Measurements from ENCODE around the gene NAIF1. TPM values are rescaled to one million over a fixed set of nuclear protein-coding genes. Genes with fewer than 3 reads are reported as not detected.
A peak's percentile ranks its signal among the peaks of the same experiment; 100 is the strongest.

Gene NAIF1
- total and polyA plus RNA-seq, 4 experiments from 2014 or later, result 11.3 to 15.2 (median 13.6) TPM

- Mint-ChIP-seq H3K4me3 (no peak overlapping the region), H3K36me3 (no peaks in the 10 kb centered on the region), H3K27ac (peak overlapping the region in 1 of 7 donors; percentile 35), H3K27me3 (no peaks in the 10 kb centered on the region), H3K4me1 (peaks cover 0 to 2% (median 0%) of the 10 kb centered on the region in 4 donors), H3K9me3 (no peaks in the 10 kb centered on the region)
- H3K27me3 ChIP-seq (ENCODE audit: insufficient read depth, low read length), result no peaks in the 10 kb centered on the region
- no peak for DNase-seq
- ChIA-PET CTCF (ENCODE audit: partially characterized antibody) (no interaction called here), POLR2A (ENCODE audit: partially characterized antibody) (interaction anchor here (0.6 kb wide), 1 partner anchor 27 kb away, joined by 4 read pairs; no protein-coding TSS in a partner anchor)
- H3K4me1 ChIP-seq (ENCODE audit: insufficient read depth, low read length), result no peaks in the 10 kb centered on the region
- intact Hi-C loops (cut with micrococcal nuclease), result no loop called here
- no peak overlapping the region for H3K27ac ChIP-seq (ENCODE audit: low read depth, low read length)
- H3K36me3 ChIP-seq (ENCODE audit: insufficient read depth, low read length), result no peaks in the 10 kb centered on the region
- no peak overlapping the region for H3K4me3 ChIP-seq (ENCODE audit: low read length in 2 of 2)
- no peaks in the 10 kb centered on the region for H3K9me3 ChIP-seq (ENCODE audit: control insufficient read depth in 1 of 2, low read length in 2 of 2)
Observed at GRCh38 chr9:128054087-128054486, 13.0 kb downstream of the NAIF1 start.

GRCh38 chr9:128053560-128053959 lies 13.6 kb downstream of the NAIF1 start:
- POLR2A ChIA-PET (ENCODE audit: partially characterized antibody), result interaction anchor here (0.6 kb wide), 1 partner anchor 28 kb away, joined by 4 read pairs; no protein-coding TSS in a partner anchor
- no peaks in the 10 kb centered on the region for H3K27me3 Mint-ChIP-seq
- Histone ChIP-seq H3K9me3 (ENCODE audit: control insufficient read depth in 1 of 2, low read length in 2 of 2) (no peaks in the 10 kb centered on the region), H3K4me1 (ENCODE audit: insufficient read depth, low read length) (no peaks in the 10 kb centered on the region), H3K27me3 (ENCODE audit: insufficient read depth, low read length) (no peaks in the 10 kb centered on the region), H3K36me3 (ENCODE audit: insufficient read depth, low read length) (no peaks in the 10 kb centered on the region), H3K4me3 (ENCODE audit: low read length in 2 of 2) (no peak overlapping the region), H3K27ac (ENCODE audit: low read depth, low read length) (no peak overlapping the region)
- intact Hi-C loops (cut with micrococcal nuclease), result no loop called here
- H3K4me3 Mint-ChIP-seq, result no peak overlapping the region
- H3K4me1 Mint-ChIP-seq, result peaks cover 0 to 2% (median 0%) of the 10 kb centered on the region in 4 donors
- no peak for DNase-seq
- no peaks in the 10 kb centered on the region for H3K9me3 Mint-ChIP-seq
- no peaks in the 10 kb centered on the region for H3K36me3 Mint-ChIP-seq
- CTCF ChIA-PET (ENCODE audit: partially characterized antibody), result no interaction called here
- H3K27ac Mint-ChIP-seq, result no peak overlapping the region

- H3K27me3 Mint-ChIP-seq, result no peaks in the 10 kb centered on the region
- H3K27ac Mint-ChIP-seq, result no peak overlapping the region
- H3K4me3 Mint-ChIP-seq, result no peak overlapping the region
- no peak overlapping the region for H3K27ac ChIP-seq (ENCODE audit: low read depth, low read length)
- intact Hi-C loops (cut with micrococcal nuclease), result no loop called here
- H3K27me3 ChIP-seq (ENCODE audit: insufficient read depth, low read length), result no peaks in the 10 kb centered on the region
- H3K4me1 ChIP-seq (ENCODE audit: insufficient read depth, low read length), result no peaks in the 10 kb centered on the region
- DNase-seq, result no peak
- H3K4me1 Mint-ChIP-seq, result peaks cover 0 to 2% (median 0%) of the 10 kb centered on the region in 4 donors
- H3K36me3 ChIP-seq (ENCODE audit: insufficient read depth, low read length), result no peaks in the 10 kb centered on the region
- no peaks in the 10 kb centered on the region for H3K9me3 ChIP-seq (ENCODE audit: control insufficient read depth in 1 of 2, low read length in 2 of 2)
- no peak overlapping the region for H3K4me3 ChIP-seq (ENCODE audit: low read length in 2 of 2)
- no peaks in the 10 kb centered on the region for H3K9me3 Mint-ChIP-seq
- no peaks in the 10 kb centered on the region for H3K36me3 Mint-ChIP-seq
- POLR2A ChIA-PET (ENCODE audit: partially characterized antibody), result interaction anchor here (0.9 kb wide), 1 partner anchor 110 kb away, joined by 3 read pairs; no protein-coding TSS in a partner anchor
- CTCF ChIA-PET (ENCODE audit: partially characterized antibody), result interaction anchor here (0.8 to 2.9 kb wide), 2 partner anchors 17 to 38 kb away, joined by 3 to 13 read pairs; no protein-coding TSS in a partner anchor
Observed at GRCh38 chr9:128051932-128052709, 15.0 kb downstream of the NAIF1 start.

DNA sequence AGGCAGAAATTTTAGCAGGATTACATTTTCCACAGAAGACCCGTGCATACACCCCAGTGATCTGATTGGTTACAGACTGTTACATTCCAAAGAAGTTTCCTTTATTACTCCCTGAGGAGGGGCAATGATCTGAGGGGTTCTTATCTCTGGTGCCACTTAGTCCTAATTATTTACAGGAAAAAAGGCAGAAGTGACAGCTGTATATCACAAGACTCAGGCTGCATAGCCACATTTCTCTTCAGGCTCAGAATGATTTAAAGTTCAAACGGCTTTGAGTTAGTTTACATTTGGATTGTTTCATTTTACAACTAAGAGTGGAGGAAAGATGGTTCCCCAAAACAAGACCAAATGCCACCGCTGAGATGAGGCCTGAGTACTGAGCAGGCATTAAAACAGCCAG lies 17.3 kb downstream of the NAIF1 start:
- Histone ChIP-seq H3K4me3 (ENCODE audit: low read length in 2 of 2) (no peak overlapping the region), H3K27ac (ENCODE audit: low read depth, low read length) (no peak overlapping the region), H3K36me3 (ENCODE audit: insufficient read depth, low read length) (no peaks in the 10 kb centered on the region), H3K4me1 (ENCODE audit: insufficient read depth, low read length) (no peaks in the 10 kb centered on the region), H3K9me3 (ENCODE audit: control insufficient read depth in 1 of 2, low read length in 2 of 2) (no peaks in the 10 kb centered on the region), H3K27me3 (ENCODE audit: insufficient read depth, low read length) (no peaks in the 10 kb centered on the region)
- intact Hi-C loops (cut with micrococcal nuclease), result no loop called here
- Mint-ChIP-seq H3K9me3 (no peaks in the 10 kb centered on the region), H3K36me3 (no peaks in the 10 kb centered on the region), H3K4me1 (peaks cover 0 to 2% (median 0%) of the 10 kb centered on the region in 4 donors), H3K27me3 (no peaks in the 10 kb centered on the region), H3K27ac (no peak overlapping the region), H3K4me3 (no peak overlapping the region)
- CTCF ChIA-PET (ENCODE audit: partially characterized antibody), result interaction anchor here (1.2 to 2.9 kb wide), 2 partner anchors 15 to 35 kb away, joined by 3 to 13 read pairs; no protein-coding TSS in a partner anchor
- DNase-seq, result no peak
- POLR2A ChIA-PET (ENCODE audit: partially characterized antibody), result interaction anchor here (0.6 kb wide), 1 partner anchor 10 kb away, joined by 3 read pairs; no protein-coding TSS in a partner anchor

GRCh38 chr9:128048663-128049062 lies 18.5 kb downstream of the NAIF1 start:
- DNase-seq, result no peak
- ChIA-PET CTCF (ENCODE audit: partially characterized antibody) (interaction anchor here (0.9 to 1.2 kb wide), 3 partner anchors 14 to 106 kb away, joined by 3 read pairs; no protein-coding TSS in a partner anchor), POLR2A (ENCODE audit: partially characterized antibody) (no interaction called here)
- no peaks in the 10 kb centered on the region for H3K36me3 Mint-ChIP-seq
- no peaks in the 10 kb centered on the region for H3K27me3 Mint-ChIP-seq
- no peaks in the 10 kb centered on the region for H3K9me3 Mint-ChIP-seq
- peaks cover 0 to 2% (median 0%) of the 10 kb centered on the region in 4 donors for H3K4me1 Mint-ChIP-seq
- Histone ChIP-seq H3K9me3 (ENCODE audit: control insufficient read depth in 1 of 2, low read length in 2 of 2) (no peaks in the 10 kb centered on the region), H3K27me3 (ENCODE audit: insufficient read depth, low read length) (no peaks in the 10 kb centered on the region), H3K27ac (ENCODE audit: low read depth, low read length) (no peak overlapping the region), H3K4me1 (ENCODE audit: insufficient read depth, low read length) (no peaks in the 10 kb centered on the region), H3K36me3 (ENCODE audit: insufficient read depth, low read length) (no peaks in the 10 kb centered on the region), H3K4me3 (ENCODE audit: low read length in 2 of 2) (no peak overlapping the region)
- intact Hi-C loops (cut with micrococcal nuclease), result no loop called here
- H3K4me3 Mint-ChIP-seq, result no peak overlapping the region
- peak overlapping the region in 3 of 7 donors; percentile 48 to 89 (median 74) for H3K27ac Mint-ChIP-seq

DNA sequence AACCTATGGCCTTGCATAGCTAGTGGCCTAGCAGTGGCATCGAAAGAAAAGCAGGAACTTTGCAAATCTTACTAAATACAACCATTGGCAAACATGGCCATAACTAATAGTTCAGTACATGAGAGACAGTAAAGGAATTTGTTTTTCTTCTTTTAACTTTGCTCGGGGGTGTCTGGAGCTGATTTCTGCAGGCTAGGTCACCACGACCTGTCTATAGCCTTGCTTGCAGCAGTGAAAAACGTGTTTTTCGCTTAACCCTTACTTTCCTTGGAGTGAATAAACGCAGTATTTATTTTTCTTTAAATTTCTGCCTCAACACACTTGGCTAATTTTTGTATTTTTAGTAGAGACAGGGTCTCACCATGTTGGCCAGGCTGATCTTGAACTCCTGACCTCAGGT lies 19.9 kb downstream of the NAIF1 start:
- Mint-ChIP-seq H3K9me3 (no peaks in the 10 kb centered on the region), H3K27me3 (peaks cover 0 to under 1% of the 10 kb centered on the region in 2 donors)
- no peak for DNase-seq

DNA sequence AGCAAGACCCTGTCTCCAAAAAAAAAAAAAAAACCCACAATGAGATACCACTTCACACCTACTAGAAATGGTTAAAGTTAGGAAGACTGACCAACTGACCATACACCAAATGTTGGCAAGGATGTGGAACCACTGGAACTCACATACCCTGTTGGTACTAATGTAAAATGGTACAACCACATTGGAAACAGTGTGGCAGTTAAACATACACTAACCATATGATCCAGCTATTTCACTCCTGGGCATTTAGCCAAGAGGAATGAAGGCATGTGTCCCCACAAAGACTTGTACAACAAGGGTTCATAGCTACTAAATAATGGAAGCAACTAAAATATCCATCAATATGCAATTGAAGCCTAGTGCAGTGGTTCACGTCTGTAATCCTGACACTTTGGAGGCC lies 21.3 kb downstream of the NAIF1 start:
- Histone ChIP-seq H3K9me3 (ENCODE audit: control insufficient read depth in 1 of 2, low read length in 2 of 2) (no peaks in the 10 kb centered on the region), H3K4me3 (ENCODE audit: low read length in 2 of 2) (no peak overlapping the region), H3K4me1 (ENCODE audit: insufficient read depth, low read length) (no peaks in the 10 kb centered on the region), H3K27ac (ENCODE audit: low read depth, low read length) (no peak overlapping the region), H3K27me3 (ENCODE audit: insufficient read depth, low read length) (no peaks in the 10 kb centered on the region), H3K36me3 (ENCODE audit: insufficient read depth, low read length) (no peaks in the 10 kb centered on the region)
- Mint-ChIP-seq H3K4me3 (no peak overlapping the region), H3K4me1 (peaks cover 0 to 5% (median 0%) of the 10 kb centered on the region in 4 donors), H3K27ac (no peak overlapping the region), H3K27me3 (peaks cover 0 to 2% of the 10 kb centered on the region in 2 donors), H3K36me3 (no peaks in the 10 kb centered on the region), H3K9me3 (no peaks in the 10 kb centered on the region)
- DNase-seq, result no peak
- intact Hi-C loops (cut with micrococcal nuclease), result no loop called here
- ChIA-PET CTCF (ENCODE audit: partially characterized antibody) (interaction anchor here (0.7 to 3.0 kb wide), 6 partner anchors 9 to 110 kb away, joined by 3 to 13 read pairs (median 3); no protein-coding TSS in a partner anchor), POLR2A (ENCODE audit: partially characterized antibody) (interaction anchor here (0.6 to 1.3 kb wide), 2 partner anchors 49 to 99 kb away, joined by 4 read pairs; no protein-coding TSS in a partner anchor)

More for the DNA sequence above, 19.9 kb downstream of the NAIF1 start:
- intact Hi-C loops (cut with micrococcal nuclease), result no loop called here
- no peak overlapping the region for H3K4me3 ChIP-seq (ENCODE audit: low read length in 2 of 2)
- H3K27me3 ChIP-seq (ENCODE audit: insufficient read depth, low read length), result no peaks in the 10 kb centered on the region
- POLR2A ChIA-PET (ENCODE audit: partially characterized antibody), result interaction anchor here (0.6 kb wide), 1 partner anchor 25 kb away, joined by 3 read pairs; no protein-coding TSS in a partner anchor
- CTCF ChIA-PET (ENCODE audit: partially characterized antibody), result interaction anchor here (0.7 to 3.0 kb wide), 4 partner anchors 11 to 95 kb away, joined by 3 to 13 read pairs (median 4); no protein-coding TSS in a partner anchor
- no peaks in the 10 kb centered on the region for H3K9me3 ChIP-seq (ENCODE audit: control insufficient read depth in 1 of 2, low read length in 2 of 2)
- no peaks in the 10 kb centered on the region for H3K4me1 ChIP-seq (ENCODE audit: insufficient read depth, low read length)
- no peaks in the 10 kb centered on the region for H3K36me3 ChIP-seq (ENCODE audit: insufficient read depth, low read length)
- Mint-ChIP-seq H3K4me3 (no peak overlapping the region), H3K27ac (no peak overlapping the region), H3K36me3 (no peaks in the 10 kb centered on the region), H3K4me1 (no peaks in the 10 kb centered on the region)
- no peak overlapping the region for H3K27ac ChIP-seq (ENCODE audit: low read depth, low read length)

All from CD4-positive, alpha-beta memory T cell (primary cell).